Transverse colon (tissue), 3 donors: ENCODE results near the gene FYB2.

ENCODE experiments used
- CTCF ChIP-seq, 5 experiments: fragments of 200-600 bp in 3 of 5; fragments of 450-650 bp in 2 of 5; sonication (generic) in 3 of 5; IDR thresholded peaks; 1 replicate in 2 of 5; 2 replicates in 3 of 5; pipeline ENCODE4 v1.5.1; 2016 to 2017; ENCODE audit warnings: antibody characterized with exemption in 5 of 5, inconsistent platforms in 3 of 5, mild to moderate bottlenecking in 2 of 5, moderate library complexity in 1 of 5
- POLR2A ChIP-seq: fragments of 450-650 bp; IDR thresholded peaks from one replicate; pipeline ENCODE4 v1.6.1; 2016; ENCODE audit warnings: antibody characterized with exemption, mild to moderate bottlenecking, moderate library complexity

GRCh38 chr1:56795870-56796269 lies 23.3 kb downstream of the FYB2 start:
- TF ChIP-seq CTCF (IDR thresholded peaks at IDR 0.05) (no peak), POLR2A (no peak)
